Measurements from ENCODE around the gene GRAP2. TPM values are rescaled to one million over a fixed set of nuclear protein-coding genes. Genes with fewer than 3 reads are reported as not detected.

GRAP2 gene
- total RNA-seq, 1 experiment from 2014 or later, result not detected

DNA sequence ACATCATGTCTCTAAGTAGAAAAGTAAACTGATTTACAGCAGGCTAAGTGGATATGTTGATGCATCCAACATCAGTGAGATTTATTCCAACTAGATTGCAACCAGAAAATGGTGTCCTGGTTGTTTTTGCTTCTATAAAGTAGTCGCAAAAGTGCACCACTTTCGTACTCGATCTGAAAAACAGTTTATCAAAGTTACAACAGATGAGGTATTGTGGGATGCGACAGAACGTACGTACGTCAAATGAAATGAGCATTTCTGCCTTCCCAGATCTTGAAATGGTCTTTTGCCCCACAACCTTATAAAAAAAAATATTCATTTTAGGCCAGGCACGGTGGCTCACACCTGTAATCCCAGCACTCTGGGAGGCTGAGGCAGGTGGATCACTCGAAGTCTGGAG lies 13.7 kb downstream of the GRAP2 start:
- Histone ChIP-seq H3F3A (ENCODE audit: low read length, unreplicated experiment) (no peaks in the 10 kb centered on the region), H3K79me2 (ENCODE audit: low read length) (no peaks in the 10 kb centered on the region), H3K27me3 (ENCODE audit: low read length) (peaks cover 58% of the 10 kb centered on the region), H3K9me3 (ENCODE audit: low read length) (no peaks in the 10 kb centered on the region), H2AFZ (ENCODE audit: low read length) (no peak overlapping the region), H3K9me2 (replicated peaks; ENCODE audit: low read length) (no peaks in the 10 kb centered on the region), H3K36me3 (ENCODE audit: low read depth, low read length) (no peaks in the 10 kb centered on the region), H3K9ac (ENCODE audit: low read length) (no peak overlapping the region), H3K4me2 (ENCODE audit: low read length) (no peak overlapping the region), H3K27ac (ENCODE audit: low read length) (no peak overlapping the region), H3K4me1 (ENCODE audit: insufficient read depth, low read length) (no peaks in the 10 kb centered on the region), H3K4me3 (ENCODE audit: low read length) (no peak overlapping the region), H4K20me1 (ENCODE audit: low read length) (no peaks in the 10 kb centered on the region)
- TF ChIP-seq, protein P1, sequence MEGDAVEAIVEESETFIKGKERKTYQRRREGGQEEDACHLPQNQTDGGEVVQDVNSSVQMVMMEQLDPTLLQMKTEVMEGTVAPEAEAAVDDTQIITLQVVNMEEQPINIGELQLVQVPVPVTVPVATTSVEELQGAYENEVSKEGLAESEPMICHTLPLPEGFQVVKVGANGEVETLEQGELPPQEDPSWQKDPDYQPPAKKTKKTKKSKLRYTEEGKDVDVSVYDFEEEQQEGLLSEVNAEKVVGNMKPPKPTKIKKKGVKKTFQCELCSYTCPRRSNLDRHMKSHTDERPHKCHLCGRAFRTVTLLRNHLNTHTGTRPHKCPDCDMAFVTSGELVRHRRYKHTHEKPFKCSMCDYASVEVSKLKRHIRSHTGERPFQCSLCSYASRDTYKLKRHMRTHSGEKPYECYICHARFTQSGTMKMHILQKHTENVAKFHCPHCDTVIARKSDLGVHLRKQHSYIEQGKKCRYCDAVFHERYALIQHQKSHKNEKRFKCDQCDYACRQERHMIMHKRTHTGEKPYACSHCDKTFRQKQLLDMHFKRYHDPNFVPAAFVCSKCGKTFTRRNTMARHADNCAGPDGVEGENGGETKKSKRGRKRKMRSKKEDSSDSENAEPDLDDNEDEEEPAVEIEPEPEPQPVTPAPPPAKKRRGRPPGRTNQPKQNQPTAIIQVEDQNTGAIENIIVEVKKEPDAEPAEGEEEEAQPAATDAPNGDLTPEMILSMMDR (conservative IDR thresholded peaks at IDR 0.05; ENCODE audit: low read depth, low read length), result no peak
- TF ChIP-seq EZH2phosphoT487 (IDR thresholded peaks at IDR 0.05; ENCODE audit: borderline replicate concordance, low read length) (no peak), EZH2 (IDR thresholded peaks at IDR 0.05; ENCODE audit: low read length, unreplicated experiment) (no peak)
- DNase-seq (no peak), ATAC-seq (no peak)
- intact Hi-C loops (cut with micrococcal nuclease), result no loop called here
- ChIA-PET CTCF (no interaction called here), POLR2A (ENCODE audit: unreplicated experiment) (no interaction called here)
- BruUV-seq (replicated peaks), result no TSS peak

DNA sequence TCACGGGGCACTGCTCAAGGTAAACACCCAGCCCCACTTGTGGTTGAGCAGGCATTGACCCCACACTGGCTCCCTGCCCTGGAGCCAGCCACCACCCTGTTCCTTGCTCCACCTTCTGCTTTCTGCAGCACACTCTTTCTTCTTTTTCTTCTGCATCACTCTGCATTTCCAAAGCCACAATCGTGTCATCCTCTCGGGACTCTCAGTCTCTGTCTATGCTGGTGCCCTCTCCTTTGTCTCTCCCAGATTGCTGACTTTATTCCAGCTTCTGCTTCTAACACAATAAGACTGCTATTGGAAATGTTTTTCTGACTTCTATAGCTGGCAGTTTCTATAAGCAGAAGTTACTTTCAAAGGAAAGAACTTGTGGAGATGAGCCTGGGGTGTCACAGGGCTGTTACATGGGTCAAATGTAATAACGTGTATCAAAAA lies 14.4 kb downstream of the GRAP2 start:
- CTCF ChIA-PET, result no interaction called here
- Histone ChIP-seq H3K9me2 (replicated peaks; ENCODE audit: low read length) (no peaks in the 10 kb centered on the region), H3K79me2 (ENCODE audit: low read length) (no peaks in the 10 kb centered on the region), H3K27ac (ENCODE audit: low read length) (no peak overlapping the region), H2AFZ (ENCODE audit: low read length) (no peak overlapping the region), H3F3A (ENCODE audit: low read length, unreplicated experiment) (no peaks in the 10 kb centered on the region), H3K36me3 (ENCODE audit: low read depth, low read length) (no peaks in the 10 kb centered on the region), H3K4me2 (ENCODE audit: low read length) (no peak overlapping the region), H3K4me1 (ENCODE audit: insufficient read depth, low read length) (no peaks in the 10 kb centered on the region), H3K27me3 (ENCODE audit: low read length) (peaks cover 64% of the 10 kb centered on the region), H3K4me3 (ENCODE audit: low read length) (no peak overlapping the region), H3K9me3 (ENCODE audit: low read length) (no peaks in the 10 kb centered on the region), H4K20me1 (ENCODE audit: low read length) (no peaks in the 10 kb centered on the region), H3K9ac (ENCODE audit: low read length) (no peak overlapping the region)
- TF ChIP-seq, protein P1 (conservative IDR thresholded peaks at IDR 0.05; ENCODE audit: low read depth, low read length), result no peak
- no peak for TF ChIP-seq EZH2phosphoT487 (IDR thresholded peaks at IDR 0.05; ENCODE audit: borderline replicate concordance, low read length)
- no peak for TF ChIP-seq EZH2 (IDR thresholded peaks at IDR 0.05; ENCODE audit: low read length, unreplicated experiment)
- intact Hi-C loops (cut with micrococcal nuclease), result no loop called here
- ATAC-seq, result no peak
- no peak for DNase-seq
- POLR2A ChIA-PET (ENCODE audit: unreplicated experiment), result no interaction called here
- BruUV-seq (replicated peaks), result no TSS peak

DNA sequence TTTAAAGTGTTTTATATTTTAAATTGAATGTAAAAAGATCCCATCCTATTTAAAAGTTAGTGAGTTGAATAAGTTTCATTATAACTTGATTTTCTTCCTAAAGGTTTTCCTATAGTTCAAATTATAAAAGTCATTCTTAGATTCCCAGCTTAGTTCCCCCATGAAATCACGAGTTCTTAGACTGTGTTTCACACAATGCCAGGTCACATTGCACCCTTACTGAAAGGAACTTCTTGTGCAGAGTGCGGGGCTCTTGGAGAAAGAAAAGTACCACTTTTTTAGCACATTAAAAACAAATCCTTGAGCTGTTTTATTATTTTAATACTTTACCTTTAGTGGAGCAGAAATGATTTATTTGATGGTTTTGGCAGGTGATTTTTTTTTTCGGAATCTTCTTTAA lies 15.6 kb downstream of the GRAP2 start:
- H3K36me3 ChIP-seq (ENCODE audit: low read depth, low read length), result no peaks in the 10 kb centered on the region
- no peaks in the 10 kb centered on the region for H3F3A ChIP-seq (ENCODE audit: low read length, unreplicated experiment)
- H3K9me3 ChIP-seq (ENCODE audit: low read length), result no peaks in the 10 kb centered on the region
- TF ChIP-seq, protein P1 (conservative IDR thresholded peaks at IDR 0.05; ENCODE audit: low read depth, low read length), result no peak
- TF ChIP-seq EZH2phosphoT487 (IDR thresholded peaks at IDR 0.05; ENCODE audit: borderline replicate concordance, low read length), result no peak
- no peak for TF ChIP-seq EZH2 (IDR thresholded peaks at IDR 0.05; ENCODE audit: low read length, unreplicated experiment)
- H3K4me1 ChIP-seq (ENCODE audit: insufficient read depth, low read length), result no peaks in the 10 kb centered on the region
- H3K4me3 ChIP-seq (ENCODE audit: low read length), result no peak overlapping the region
- H2AFZ ChIP-seq (ENCODE audit: low read length), result no peak overlapping the region
- H3K9me2 ChIP-seq (replicated peaks; ENCODE audit: low read length), result no peaks in the 10 kb centered on the region
- H3K79me2 ChIP-seq (ENCODE audit: low read length), result no peaks in the 10 kb centered on the region
- no peak for DNase-seq
- ChIA-PET CTCF (no interaction called here), POLR2A (ENCODE audit: unreplicated experiment) (no interaction called here)
- H3K27ac ChIP-seq (ENCODE audit: low read length), result no peak overlapping the region
- no TSS peak for BruUV-seq (replicated peaks)
- no peak overlapping the region for H3K4me2 ChIP-seq (ENCODE audit: low read length)
- no peak for ATAC-seq
- peaks cover 72% of the 10 kb centered on the region for H3K27me3 ChIP-seq (ENCODE audit: low read length)
- intact Hi-C loops (cut with micrococcal nuclease), result no loop called here
- no peaks in the 10 kb centered on the region for H4K20me1 ChIP-seq (ENCODE audit: low read length)
- no peak overlapping the region for H3K9ac ChIP-seq (ENCODE audit: low read length)

Data from PC-3 (cell line).